GM21447 (cell line): ENCODE results near the gene SEPTIN5.
"Not testable (repeated sequence)": the region's sequence is repeated elsewhere in the genome, so short reads cannot be mapped to it uniquely, and the experiment has no call there.

Source experiments
- ATAC-seq: cut with Tn5 transposase; IDR thresholded peaks from one replicate; pipeline ENCODE4 v1.9.1; 2021; ENCODE audit not compliant: unreplicated experiment

The SEPTIN5 gene

DNA sequence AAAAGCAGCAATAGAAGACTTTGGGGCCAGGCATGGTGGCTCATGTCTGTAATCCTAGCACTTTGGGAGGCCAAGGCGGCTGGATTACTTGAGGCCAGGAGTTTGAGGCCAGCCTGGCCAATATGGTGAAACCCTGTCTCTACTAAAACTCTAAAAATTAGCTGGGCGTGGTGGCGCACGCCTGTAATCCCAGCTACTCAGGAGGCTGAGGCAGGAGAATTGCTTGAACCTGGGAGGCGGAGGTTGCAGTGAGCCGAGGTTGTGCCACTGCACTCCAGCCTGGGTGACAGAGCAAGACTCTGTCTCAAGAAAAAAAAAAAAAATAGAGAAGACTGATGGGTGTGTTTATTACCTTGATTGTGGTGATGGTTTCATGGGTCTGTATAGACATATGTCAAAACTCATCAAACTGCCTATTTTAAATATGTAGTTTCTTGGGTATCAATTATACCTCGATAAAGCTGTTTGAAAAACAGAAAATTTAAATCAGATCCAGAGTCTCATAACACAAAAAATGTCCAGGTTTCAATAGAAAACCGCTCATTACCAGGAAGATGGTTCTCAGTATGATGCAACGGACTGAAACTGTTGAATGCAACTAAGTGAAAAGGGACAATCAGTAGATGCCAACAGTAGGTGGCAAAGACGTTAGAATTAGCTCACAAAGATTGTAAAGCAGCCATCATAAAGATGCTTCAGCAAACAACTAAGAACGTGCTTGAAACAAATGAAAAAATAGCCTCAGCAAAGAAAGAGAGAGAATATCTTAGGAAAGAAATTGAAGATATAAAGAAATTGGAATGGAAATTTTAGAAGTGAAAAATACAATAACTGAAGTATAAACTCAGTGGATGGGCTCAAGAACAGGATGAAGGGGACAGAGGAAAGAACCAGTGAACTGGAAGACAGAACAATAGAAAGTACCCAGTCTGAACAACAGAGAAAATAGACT is 33.1 kb upstream of the SEPTIN5 start:
- no peak for ATAC-seq

DNA sequence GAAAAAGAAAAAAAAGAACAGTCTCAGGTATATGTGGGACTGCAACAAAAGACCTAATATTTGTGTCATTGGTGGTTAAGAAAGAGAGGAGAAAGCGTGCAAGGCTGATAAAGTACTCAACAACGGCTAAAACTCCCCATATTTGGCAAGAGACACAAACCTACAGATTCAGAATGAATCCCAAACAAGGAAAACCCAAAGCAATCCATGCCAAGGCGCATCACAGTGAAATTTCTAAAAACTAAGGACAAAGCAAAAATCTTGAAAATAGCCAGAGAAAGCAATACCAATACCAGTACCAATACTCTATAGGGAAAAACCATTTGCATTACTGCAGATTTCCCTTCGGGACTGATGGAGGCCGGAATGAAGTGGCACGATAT is 32.4 kb upstream of the SEPTIN5 start:
- ATAC-seq, result no peak

DNA sequence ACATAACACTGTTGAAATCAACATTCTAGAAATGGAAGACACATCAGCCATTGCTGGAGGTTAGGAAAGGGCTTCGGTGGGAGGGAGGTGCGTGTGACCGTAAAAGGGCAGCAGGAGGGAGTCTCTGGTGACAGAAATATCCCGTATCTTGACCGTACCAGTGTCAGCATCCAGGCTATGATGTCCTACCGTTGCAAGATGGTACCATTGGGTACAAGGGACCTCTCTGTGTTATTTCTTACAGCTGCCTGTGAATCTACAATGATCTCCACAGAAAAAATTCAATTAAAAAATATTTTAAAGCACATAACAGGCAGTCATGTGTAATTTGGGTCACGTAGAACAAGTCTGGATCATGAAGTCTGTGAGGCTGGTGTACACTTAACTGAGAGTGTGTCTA is 27.4 kb upstream of the SEPTIN5 start:
- no peak for ATAC-seq

DNA sequence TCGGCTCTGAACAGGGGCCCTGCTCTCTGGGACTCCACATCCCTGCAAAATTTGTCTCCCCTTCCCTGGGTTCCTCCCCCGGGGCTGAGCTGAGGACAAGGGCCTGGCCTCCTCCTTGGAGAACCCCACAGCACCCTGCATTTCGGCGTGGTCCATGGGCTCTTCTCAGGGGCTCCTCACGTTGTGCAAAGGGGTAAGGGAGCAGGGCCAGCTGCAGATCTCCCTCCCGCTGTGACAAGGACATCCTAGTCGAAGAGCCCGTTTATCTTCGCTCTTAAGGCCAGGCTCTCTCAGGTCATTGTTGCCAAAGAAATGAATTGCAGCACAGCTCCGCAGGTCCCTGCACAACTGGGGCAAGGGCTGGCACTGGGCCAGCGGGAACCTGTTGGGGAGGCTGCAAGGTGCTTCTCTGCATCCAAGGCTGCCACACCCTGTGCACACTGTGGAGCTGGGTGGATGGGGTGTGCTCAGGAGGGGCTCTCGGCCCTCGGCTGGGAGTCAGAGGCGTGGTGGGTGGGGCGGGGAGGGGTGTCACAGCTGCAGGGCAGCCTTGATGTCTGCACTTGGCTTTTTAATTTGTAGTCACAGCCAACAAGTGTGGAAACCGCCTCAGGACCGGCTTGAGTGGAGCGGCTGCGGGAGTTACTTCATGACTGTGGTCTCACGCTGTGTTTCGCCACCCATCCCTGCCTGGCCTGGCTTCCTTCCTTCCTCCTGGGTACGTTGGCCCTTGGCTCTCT is 26.6 kb upstream of the SEPTIN5 start:
- ATAC-seq, result no peak

DNA sequence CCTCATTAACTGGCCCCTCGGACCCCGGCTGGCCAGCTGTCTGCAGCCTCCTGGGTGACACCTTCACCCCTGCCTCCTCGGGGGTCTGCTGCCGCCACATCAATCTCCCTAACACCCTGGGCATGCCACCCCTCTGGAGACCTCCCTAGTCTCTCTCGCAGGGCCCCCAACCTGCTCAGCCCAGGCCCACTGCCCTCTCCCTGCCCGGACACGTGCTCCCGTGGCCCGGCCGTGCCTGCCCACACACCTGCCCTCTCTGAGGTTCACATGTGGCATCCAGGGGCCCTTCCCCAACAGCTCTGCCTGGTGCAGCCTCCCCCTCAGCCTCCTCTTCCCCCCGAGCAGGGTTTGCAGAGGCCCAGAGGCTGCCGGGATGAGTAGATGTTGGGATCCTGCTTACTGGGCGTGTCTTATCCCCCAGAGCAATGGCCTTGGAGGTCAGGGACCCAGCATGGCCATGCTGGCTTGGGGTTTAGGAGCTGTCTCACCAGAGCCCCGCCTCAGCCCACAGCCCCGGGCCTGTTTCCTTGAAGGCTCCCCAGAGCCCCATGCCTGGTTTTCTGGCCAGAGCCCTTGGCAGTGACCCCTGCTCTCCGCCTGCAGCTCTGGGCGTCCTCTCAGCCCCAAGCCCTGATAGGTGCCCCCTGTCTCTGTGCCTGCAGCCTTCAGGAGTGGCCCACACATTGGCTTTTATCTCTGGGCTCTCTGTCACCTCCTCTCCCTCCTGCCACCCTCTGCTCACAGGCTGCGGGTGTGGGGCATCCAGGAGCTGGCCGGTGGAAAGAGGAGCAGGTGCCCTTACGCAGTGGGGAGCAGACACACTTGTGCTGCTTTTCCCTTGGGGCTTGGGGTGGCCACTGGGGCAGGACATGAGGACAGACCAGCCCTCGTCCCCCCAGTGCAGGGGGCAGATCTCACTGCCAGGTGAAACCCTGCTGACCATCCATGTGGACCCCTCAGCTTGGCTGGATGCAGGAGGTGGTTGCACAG is 25.7 kb upstream of the SEPTIN5 start:
- no peak for ATAC-seq

DNA sequence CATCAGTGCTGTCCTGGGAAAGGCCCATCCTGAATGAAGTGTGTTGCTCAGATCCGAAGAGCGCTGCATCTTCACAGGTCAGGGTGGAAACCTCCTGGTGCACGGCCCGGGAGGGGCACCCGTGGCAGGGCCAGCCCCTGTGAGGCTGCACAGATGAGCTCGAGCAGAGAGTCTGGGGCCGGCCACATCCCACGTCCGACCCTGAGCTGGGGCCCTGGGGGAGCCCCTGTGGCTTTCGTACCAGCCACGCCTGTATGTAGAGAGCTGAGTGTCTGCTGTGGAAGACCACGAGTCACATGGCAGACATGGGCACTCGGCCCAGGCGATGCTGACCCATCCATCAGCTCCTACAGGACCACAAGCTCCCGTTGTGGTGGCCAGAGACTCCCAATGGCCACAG is 24.9 kb upstream of the SEPTIN5 start:
- no peak for ATAC-seq

DNA sequence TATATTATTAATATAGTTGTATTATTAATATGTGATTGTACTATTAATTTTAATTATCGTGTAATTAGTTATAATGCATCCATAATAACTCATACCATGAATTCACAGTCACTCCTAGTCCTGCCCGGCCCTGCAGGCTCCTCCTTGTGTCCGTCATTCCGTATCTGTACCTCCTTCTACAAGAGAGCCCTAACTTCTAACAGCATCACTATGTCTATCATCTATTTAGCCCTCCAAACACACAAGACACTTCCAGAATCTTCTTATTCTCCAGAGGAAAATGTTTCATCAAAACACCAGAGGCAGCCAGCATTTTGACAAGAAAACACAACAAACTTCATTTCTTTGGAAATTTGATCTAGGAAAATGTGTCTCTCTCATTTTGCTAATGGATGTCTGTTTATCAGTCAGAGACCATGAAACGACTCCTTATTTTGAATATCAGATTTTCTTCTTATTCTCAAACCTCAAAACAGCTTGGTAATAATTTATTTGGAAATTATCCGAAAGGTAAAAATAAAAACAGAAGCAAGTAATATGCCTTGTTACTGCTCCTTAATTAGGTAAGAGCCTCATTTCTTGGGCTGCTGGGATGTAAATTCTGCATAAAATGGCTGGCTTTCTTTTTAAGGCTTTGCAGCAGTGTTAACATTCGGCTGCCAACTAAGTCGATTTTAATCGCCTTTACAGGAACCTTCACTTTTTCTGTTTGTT is 23.1 kb upstream of the SEPTIN5 start:
- no peak for ATAC-seq

DNA sequence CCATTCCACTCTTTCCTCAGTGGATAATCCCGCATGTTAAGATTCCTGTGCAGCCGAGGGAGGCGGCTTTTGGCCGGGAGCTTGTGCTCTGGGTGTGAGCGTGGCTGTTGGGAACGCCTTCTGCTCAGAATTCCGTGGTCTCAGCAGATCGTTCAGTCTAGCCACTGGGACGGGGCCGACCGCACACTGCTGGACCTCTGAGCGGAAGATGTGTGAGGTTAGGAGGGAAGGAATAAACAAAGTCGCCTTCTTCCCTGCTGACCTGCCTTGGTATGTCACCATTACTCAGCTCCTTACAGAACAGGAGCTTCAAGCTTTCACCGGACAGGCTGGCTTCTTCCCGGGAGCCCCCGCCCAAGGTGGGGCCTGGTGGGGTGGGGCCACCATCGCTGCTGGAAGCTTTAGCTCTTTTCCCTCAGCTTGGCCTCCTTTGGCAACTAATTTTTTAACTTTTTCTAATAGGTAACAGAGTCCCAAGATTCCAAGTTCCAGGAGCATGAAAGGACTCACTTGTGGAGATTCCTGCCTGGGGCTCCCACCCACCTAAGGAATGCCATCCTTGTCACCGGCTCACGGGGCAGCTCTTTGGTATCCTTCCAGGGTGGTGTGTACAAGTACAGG is 22.5 kb upstream of the SEPTIN5 start:
- ATAC-seq, result no peak

DNA sequence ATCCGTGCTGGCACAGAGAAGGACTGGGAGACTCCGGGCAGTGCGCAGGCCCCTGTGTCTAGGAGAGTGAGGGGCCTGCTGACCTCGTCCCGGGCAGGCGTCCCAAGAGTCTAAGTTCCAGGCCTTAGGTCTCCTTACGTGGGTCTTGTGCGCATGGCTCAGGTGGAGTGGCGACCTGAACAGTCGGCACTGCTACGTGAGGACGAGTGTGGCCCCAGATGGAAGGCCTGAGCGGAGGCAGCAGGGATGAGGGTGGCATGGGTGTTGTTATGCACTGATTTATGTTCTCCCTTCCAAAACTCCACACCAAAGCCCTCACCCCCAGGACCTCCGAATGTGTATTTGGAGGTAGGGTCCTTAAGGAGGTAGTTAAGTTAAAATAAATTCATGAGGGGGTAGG is 20.7 kb upstream of the SEPTIN5 start:
- no peak for ATAC-seq

DNA sequence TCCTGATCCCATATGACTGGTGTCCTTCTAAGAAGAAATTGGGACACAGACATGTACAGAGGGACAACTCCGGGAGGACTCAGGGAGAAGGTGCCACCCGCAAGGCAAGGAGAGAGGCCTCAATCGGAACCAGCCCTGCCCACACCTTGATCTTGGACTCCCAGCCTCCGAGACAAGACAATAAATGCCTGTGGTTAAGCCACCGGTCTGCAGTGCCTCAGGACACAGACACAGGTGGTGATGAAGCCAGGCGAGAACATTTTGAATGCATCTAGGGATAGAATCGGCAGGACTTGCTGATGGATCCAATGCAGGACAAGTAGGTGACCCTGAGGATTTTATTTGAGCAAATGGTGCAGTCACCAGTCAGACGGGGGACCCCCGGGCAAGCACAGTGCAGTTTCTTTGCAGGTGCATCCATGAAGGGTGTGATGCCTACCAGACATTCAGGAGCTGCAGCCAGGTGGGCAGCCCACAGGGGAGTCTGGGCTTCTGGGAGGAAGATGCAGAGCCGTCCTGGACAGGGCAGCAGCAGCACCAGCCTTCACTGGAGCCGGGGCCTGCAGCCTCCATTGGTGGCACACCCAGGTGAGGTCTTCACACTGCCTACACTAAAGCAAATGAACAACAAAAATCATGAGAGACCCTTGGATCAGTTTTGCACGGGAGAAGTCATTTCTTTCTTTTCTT is 20.2 kb upstream of the SEPTIN5 start:
- ATAC-seq, result no peak

DNA sequence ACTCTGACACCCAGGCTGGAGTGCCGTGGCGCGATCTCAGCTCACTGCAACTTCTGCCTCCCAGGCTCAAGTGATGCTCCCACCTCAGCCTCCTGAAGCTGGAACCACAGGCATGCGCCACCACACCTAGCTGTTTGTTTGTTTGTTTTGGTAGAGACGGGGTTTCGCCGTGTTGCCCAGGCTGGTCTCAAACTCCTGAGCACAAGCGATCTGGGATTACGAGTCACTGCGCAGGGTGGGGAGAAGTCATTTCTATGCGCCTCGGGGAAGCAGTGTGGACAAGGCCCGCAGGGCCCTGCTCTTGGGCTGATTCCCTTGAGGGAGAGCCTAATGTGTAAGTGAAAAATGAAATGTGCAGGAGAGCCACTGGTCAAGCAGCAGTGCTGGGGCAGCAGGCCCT is 19.6 kb upstream of the SEPTIN5 start:
- ATAC-seq, result no peak

DNA sequence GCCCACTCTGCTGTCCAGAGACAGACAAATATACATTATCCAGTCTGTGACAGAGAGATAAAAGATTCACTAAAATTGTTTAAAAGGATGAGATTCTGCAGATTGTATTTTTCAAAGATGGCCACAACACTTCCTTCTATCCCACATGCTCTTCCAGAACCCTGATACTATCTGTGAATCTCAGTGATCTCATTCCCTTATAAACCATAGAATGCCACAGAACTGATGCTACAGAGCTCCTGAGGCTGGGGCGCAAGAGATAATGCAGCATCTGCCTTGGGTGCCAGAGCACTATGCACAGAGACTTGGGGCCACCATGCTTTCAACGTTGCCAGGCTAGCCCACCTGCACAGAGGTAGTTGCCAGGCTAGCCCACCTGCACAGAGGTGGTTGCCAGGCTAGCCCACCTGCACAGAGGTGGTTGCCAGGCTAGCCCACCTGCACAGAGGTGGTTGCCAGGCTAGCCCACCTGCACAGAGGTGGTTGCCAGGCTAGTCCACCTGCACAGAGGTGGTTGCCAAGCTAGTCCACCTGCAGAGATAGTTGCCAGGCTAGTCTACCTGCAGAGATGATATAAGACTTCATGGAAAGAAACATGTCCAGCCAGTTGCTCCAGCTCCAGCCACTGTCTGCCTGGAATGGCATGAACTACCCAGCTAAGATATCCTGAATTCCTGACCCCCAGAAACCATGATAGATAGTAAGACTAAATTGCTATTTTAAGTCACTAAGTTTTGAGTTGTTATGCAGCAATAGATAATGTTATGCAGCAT is 17.6 kb upstream of the SEPTIN5 start:
- no peak for ATAC-seq

DNA sequence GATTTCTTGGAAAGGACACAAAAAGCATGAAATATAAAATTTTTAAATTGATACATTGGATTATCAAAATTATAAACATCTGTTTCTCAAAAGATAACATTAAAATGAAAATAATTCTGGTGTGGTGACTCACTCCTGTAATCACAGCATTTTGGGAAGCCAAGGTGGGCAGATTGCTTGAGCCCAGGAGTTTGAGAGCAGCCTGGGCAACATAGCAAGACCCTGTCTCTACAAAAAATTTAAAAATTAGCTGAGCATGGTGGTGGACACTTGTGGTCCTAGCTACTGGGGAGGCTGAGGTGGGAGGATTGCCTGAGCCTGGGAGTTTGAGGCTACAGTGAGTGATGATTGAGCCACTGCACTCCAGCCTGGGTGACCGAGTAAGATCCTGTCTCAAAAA is 16.4 kb upstream of the SEPTIN5 start:
- ATAC-seq, result not testable (repeated sequence)

DNA sequence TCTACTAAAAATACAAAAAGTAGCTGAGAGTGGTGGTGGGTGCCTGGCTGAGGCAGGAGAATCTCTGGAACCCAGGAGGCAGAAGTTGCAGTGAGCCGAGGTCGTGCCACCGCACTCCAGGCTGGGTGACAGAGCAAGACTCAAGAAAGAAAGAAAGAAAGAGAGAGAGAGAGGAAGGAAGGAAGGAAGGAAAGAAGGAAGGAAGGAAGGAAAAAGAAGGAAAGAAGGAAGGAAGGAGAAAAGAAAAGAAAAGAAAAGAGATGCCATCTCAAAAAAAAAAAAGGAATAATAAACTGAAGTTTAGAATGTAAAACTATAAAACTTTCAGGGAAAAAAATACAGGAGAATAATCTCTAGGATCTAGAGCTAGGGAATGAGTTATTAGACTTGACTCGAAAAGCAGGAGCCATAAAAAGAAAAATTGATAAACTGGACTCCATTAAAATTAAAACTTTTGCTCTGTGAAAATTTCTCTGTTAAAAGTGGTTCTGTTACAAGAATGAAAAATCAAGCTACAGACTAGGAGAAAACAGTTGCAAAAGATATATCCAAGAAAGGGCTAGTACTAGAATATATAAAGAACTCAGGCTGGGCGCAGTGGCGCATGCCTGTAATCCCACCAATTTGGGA is 13.4 kb upstream of the SEPTIN5 start:
- ATAC-seq, result no peak

DNA sequence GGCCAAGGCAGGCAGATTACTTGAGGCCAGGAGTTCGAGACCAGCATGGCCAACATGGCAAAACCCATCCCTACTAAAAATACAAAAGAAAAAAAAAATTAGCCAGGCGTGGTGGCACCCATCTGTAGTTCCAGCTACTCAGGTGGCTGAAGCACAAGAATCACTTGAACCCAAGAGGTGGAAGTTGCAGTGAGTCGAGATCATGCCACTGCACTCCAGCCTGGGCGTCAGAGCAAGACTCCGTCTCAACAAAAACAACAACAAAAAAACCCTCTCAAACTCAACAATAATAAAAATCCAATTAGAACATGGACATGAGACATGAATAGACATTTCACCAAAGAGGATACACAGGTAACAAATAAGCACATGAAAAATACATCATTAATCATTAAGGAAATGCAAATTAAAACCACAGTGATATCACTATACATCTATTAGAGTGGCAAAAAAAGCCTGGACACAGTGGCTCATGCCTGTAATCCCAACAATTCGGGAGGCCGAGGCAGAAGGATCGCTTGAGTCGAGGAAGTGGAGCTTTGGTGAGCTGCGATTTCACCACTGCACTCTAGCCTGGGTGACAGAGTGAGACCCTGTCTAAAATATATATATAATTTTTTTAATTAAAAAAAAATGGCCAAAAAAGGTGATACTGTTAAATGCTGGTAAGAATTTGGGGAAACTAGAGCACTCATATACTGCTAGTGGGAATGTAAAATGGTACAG is 12.7 kb upstream of the SEPTIN5 start:
- ATAC-seq, result no peak

DNA sequence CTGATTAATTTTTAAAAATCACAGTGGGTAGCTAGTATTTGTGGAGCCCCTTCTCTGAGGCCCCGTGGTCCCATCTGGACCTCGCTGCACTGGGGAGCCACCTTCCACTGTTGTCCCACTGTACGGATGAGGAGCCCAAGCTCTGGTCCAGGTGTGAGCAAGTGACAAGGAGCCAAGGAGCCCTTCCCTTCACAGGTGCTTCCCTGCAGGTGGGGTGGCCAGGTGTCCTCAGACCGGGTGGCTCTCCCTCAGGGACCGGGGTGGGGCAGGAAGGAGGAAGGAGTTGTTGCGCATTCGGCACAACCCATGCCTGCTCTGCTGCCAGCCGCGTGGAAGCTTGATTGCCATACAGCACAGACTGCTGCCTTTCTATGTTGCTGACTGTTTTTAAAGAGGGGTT is 10.4 kb upstream of the SEPTIN5 start:
- ATAC-seq, result no peak

DNA sequence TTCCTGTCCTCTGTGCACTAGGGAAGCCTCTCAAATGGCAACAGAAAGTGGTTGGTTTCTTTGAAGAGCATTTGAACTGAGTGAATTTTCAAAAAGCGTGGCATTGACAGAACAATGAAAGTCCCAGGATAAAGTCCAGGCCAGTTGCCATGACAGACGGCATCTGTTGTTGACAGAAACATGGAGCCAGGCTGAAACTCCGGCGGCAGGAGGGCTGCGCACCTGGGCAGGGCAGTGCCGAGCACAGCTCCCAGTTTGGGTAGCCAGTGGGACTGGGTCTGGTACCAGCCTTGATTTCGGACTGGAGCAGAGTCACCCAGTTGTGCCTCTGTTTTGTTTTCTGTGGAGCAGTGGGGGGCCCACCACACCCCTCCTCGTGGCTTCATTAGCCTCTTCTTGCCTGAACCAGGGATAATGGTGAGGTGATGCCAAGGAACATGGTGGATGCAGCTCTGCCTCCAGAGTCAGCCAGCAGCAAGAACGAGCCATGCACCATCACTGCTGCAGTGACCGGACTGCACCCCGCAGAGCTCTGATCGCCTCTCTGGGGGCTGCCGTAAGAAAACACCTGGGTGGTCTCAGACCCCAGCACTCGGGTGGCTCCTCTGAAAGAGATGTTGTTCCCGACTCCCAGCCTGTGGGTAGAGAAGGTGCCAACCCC is 9.8 kb upstream of the SEPTIN5 start:
- no peak for ATAC-seq
